Measurements from ENCODE around the gene RACK1.

The RACK1 gene

GRCh38 chr5:181236471-181236870 lies 7.2 kb downstream of the RACK1 start:
- Histone ChIP-seq H3K27me3 (ENCODE audit: insufficient read depth, insufficient read length) (no peaks in the 10 kb centered on the region), H3K9ac (ENCODE audit: insufficient read length, low read depth) (no peak overlapping the region), H3K4me3 (ENCODE audit: insufficient read length, low read depth) (no peak overlapping the region), H3K36me3 (ENCODE audit: insufficient read depth, insufficient read length, low read length) (peaks cover 84% of the 10 kb centered on the region), H3K4me1 (ENCODE audit: insufficient read depth, insufficient read length) (no peaks in the 10 kb centered on the region), H3K9me3 (ENCODE audit: insufficient read depth, low read length) (no peaks in the 10 kb centered on the region)
- no peak for DNase-seq (ENCODE audit: low read depth, low spot score)
- TF ChIP-seq SUZ12 (IDR thresholded peaks at IDR 0.05; ENCODE audit: extremely low read depth, insufficient read depth, insufficient read length) (no peak), ZNF274 (IDR thresholded peaks at IDR 0.05; ENCODE audit: low read depth, low read length) (no peak)

GRCh38 chr5:181235689-181236366 lies 7.9 kb downstream of the RACK1 start:
- no peak for TF ChIP-seq ZNF274 (IDR thresholded peaks at IDR 0.05; ENCODE audit: low read depth, low read length)
- TF ChIP-seq YY1 (IDR thresholded peaks at IDR 0.05; ENCODE audit: insufficient read depth, insufficient read length), result no peak
- TF ChIP-seq SUZ12 (IDR thresholded peaks at IDR 0.05; ENCODE audit: extremely low read depth, insufficient read depth, insufficient read length), result no peak
- Histone ChIP-seq H3K36me3 (ENCODE audit: insufficient read depth, insufficient read length, low read length) (peaks cover 84% of the 10 kb centered on the region), H3K4me1 (ENCODE audit: insufficient read depth, insufficient read length) (no peaks in the 10 kb centered on the region)

GRCh38 chr5:181235323-181235688 lies 8.4 kb downstream of the RACK1 start:
- H3K9me3 ChIP-seq (ENCODE audit: insufficient read depth, low read length), result no peaks in the 10 kb centered on the region
- H3K9ac ChIP-seq (ENCODE audit: insufficient read length, low read depth), result no peak overlapping the region
- no peaks in the 10 kb centered on the region for H3K4me1 ChIP-seq (ENCODE audit: insufficient read depth, insufficient read length)
- TF ChIP-seq ZNF274 (IDR thresholded peaks at IDR 0.05; ENCODE audit: low read depth, low read length) (no peak), SUZ12 (IDR thresholded peaks at IDR 0.05; ENCODE audit: extremely low read depth, insufficient read depth, insufficient read length) (no peak), YY1 (IDR thresholded peaks at IDR 0.05; ENCODE audit: insufficient read depth, insufficient read length) (no peak)
- H3K36me3 ChIP-seq (ENCODE audit: insufficient read depth, insufficient read length, low read length), result peaks cover 83% of the 10 kb centered on the region
- H3K27me3 ChIP-seq (ENCODE audit: insufficient read depth, insufficient read length), result no peaks in the 10 kb centered on the region
- no peak overlapping the region for H3K4me3 ChIP-seq (ENCODE audit: insufficient read length, low read depth)
- no peak for DNase-seq (ENCODE audit: low read depth, low spot score)

More at GRCh38 chr5:181235689-181236366, 7.9 kb downstream of the RACK1 start:
- H3K9ac ChIP-seq (ENCODE audit: insufficient read length, low read depth), result no peak overlapping the region
- no peak for DNase-seq (ENCODE audit: low read depth, low spot score)
- H3K4me3 ChIP-seq (ENCODE audit: insufficient read length, low read depth), result no peak overlapping the region
- no peaks in the 10 kb centered on the region for H3K9me3 ChIP-seq (ENCODE audit: insufficient read depth, low read length)
- H3K27me3 ChIP-seq (ENCODE audit: insufficient read depth, insufficient read length), result no peaks in the 10 kb centered on the region

GRCh38 chr5:181234455-181235306 lies 9.0 kb downstream of the RACK1 start:
- no peaks in the 10 kb centered on the region for H3K4me1 ChIP-seq (ENCODE audit: insufficient read depth, insufficient read length)

GRCh38 chr5:181233801-181234454 lies 9.8 kb downstream of the RACK1 start:
- H3K27me3 ChIP-seq (ENCODE audit: insufficient read depth, insufficient read length), result no peaks in the 10 kb centered on the region
- H3K4me1 ChIP-seq (ENCODE audit: insufficient read depth, insufficient read length), result no peaks in the 10 kb centered on the region
- no peak overlapping the region for H3K4me3 ChIP-seq (ENCODE audit: insufficient read length, low read depth)
- no peaks in the 10 kb centered on the region for H3K9me3 ChIP-seq (ENCODE audit: insufficient read depth, low read length)
- TF ChIP-seq YY1 (IDR thresholded peaks at IDR 0.05; ENCODE audit: insufficient read depth, insufficient read length) (no peak), ZNF274 (IDR thresholded peaks at IDR 0.05; ENCODE audit: low read depth, low read length) (no peak), SUZ12 (IDR thresholded peaks at IDR 0.05; ENCODE audit: extremely low read depth, insufficient read depth, insufficient read length) (no peak)
- peaks cover 82% of the 10 kb centered on the region for H3K36me3 ChIP-seq (ENCODE audit: insufficient read depth, insufficient read length, low read length)
- DNase-seq (ENCODE audit: low read depth, low spot score), result no peak
- no peak overlapping the region for H3K9ac ChIP-seq (ENCODE audit: insufficient read length, low read depth)

More at GRCh38 chr5:181234455-181235306, 9.0 kb downstream of the RACK1 start:
- Histone ChIP-seq H3K4me3 (ENCODE audit: insufficient read length, low read depth) (no peak overlapping the region), H3K27me3 (ENCODE audit: insufficient read depth, insufficient read length) (no peaks in the 10 kb centered on the region), H3K36me3 (ENCODE audit: insufficient read depth, insufficient read length, low read length) (peaks cover 83% of the 10 kb centered on the region), H3K9ac (ENCODE audit: insufficient read length, low read depth) (no peak overlapping the region), H3K9me3 (ENCODE audit: insufficient read depth, low read length) (no peaks in the 10 kb centered on the region)
- no peak for TF ChIP-seq SUZ12 (IDR thresholded peaks at IDR 0.05; ENCODE audit: extremely low read depth, insufficient read depth, insufficient read length)
- TF ChIP-seq YY1 (IDR thresholded peaks at IDR 0.05; ENCODE audit: insufficient read depth, insufficient read length), result no peak
- TF ChIP-seq ZNF274 (IDR thresholded peaks at IDR 0.05; ENCODE audit: low read depth, low read length), result no peak
- no peak for DNase-seq (ENCODE audit: low read depth, low spot score)

GRCh38 chr5:181233088-181233800 lies 10.5 kb downstream of the RACK1 start:
- TF ChIP-seq YY1 (IDR thresholded peaks at IDR 0.05; ENCODE audit: insufficient read depth, insufficient read length) (no peak), SUZ12 (IDR thresholded peaks at IDR 0.05; ENCODE audit: extremely low read depth, insufficient read depth, insufficient read length) (no peak), ZNF274 (IDR thresholded peaks at IDR 0.05; ENCODE audit: low read depth, low read length) (no peak)
- Histone ChIP-seq H3K36me3 (ENCODE audit: insufficient read depth, insufficient read length, low read length) (peaks cover 75% of the 10 kb centered on the region), H3K4me1 (ENCODE audit: insufficient read depth, insufficient read length) (no peaks in the 10 kb centered on the region), H3K9me3 (ENCODE audit: insufficient read depth, low read length) (no peaks in the 10 kb centered on the region), H3K4me3 (ENCODE audit: insufficient read length, low read depth) (no peak overlapping the region), H3K27me3 (ENCODE audit: insufficient read depth, insufficient read length) (no peaks in the 10 kb centered on the region), H3K9ac (ENCODE audit: insufficient read length, low read depth) (no peak overlapping the region)
- no peak for DNase-seq (ENCODE audit: low read depth, low spot score)
